Progenitor cell of endocrine pancreas (in vitro differentiated cells): ENCODE results near the gene STK17B. TPM values are rescaled to one million over a fixed set of nuclear protein-coding genes. Genes with fewer than 3 reads are reported as not detected.

Source experiments
- DNase-seq: peaks from one replicate; pipeline ENCODE4 v3.0.0; 2021; ENCODE audit warnings: low spot score; ENCODE audit not compliant: unreplicated experiment
- H3K27ac Mint-ChIP-seq: 2 replicates; pipeline ENCODE4 v1.8.0; 2021; ENCODE audit warnings: mild to moderate bottlenecking, moderate library complexity, mixed read lengths
- H3K27me3 Mint-ChIP-seq: 2 replicates; pipeline ENCODE4 v1.8.0; 2021; ENCODE audit warnings: mixed read lengths
- H3K36me3 Mint-ChIP-seq: 2 replicates; pipeline ENCODE4 v1.8.0; 2022; ENCODE audit warnings: mixed read lengths; ENCODE audit not compliant: insufficient read depth
- H3K4me1 Mint-ChIP-seq: 2 replicates; pipeline ENCODE4 v1.8.0; 2021; ENCODE audit warnings: low read depth, mixed read lengths
- H3K4me3 Mint-ChIP-seq: 2 replicates; pipeline ENCODE4 v1.8.0; 2021; ENCODE audit warnings: low read depth, mild to moderate bottlenecking, moderate library complexity, mixed read lengths
- H3K9me3 Mint-ChIP-seq: 2 replicates; pipeline ENCODE4 v1.8.0; 2021; ENCODE audit warnings: low read depth, mixed read lengths
- CTCF ChIP-seq: fragments of 200-600 bp; sonication (generic); IDR thresholded peaks from one replicate; pipeline ENCODE4 v1.5.0; 2021; ENCODE audit warnings: antibody characterized with exemption, mild to moderate bottlenecking; ENCODE audit not compliant: unreplicated experiment
- total RNA-seq: library from RNA; stranded (reverse); gene quantifications from 2 replicates; pipeline ENCODE4 v1.2.1, GENCODE V29; 2021

Gene STK17B
- total RNA-seq, 1 donor from 2014 or later, result 3.4 TPM

- Mint-ChIP-seq H3K27me3 (no peaks in the 10 kb centered on the region), H3K36me3 (peaks cover 18% of the 10 kb centered on the region), H3K27ac (no peak overlapping the region), H3K4me3 (no peak overlapping the region), H3K9me3 (peaks cover 53% of the 10 kb centered on the region), H3K4me1 (no peaks in the 10 kb centered on the region)
- no peak for TF ChIP-seq CTCF
- DNase-seq, result no peak
These were observed 41.1 kb downstream of the STK17B start for GRCh38 chr2:196130039-196130825.

- H3K27me3 Mint-ChIP-seq, result no peaks in the 10 kb centered on the region
- peaks cover 47% of the 10 kb centered on the region for H3K9me3 Mint-ChIP-seq
- H3K4me3 Mint-ChIP-seq, result no peak overlapping the region
- DNase-seq, result no peak
- TF ChIP-seq CTCF, result no peak
- H3K36me3 Mint-ChIP-seq, result peaks cover 15% of the 10 kb centered on the region
- H3K27ac Mint-ChIP-seq, result no peak overlapping the region
- H3K4me1 Mint-ChIP-seq, result peaks cover 4% of the 10 kb centered on the region
These were observed 42.6 kb downstream of the STK17B start for GRCh38 chr2:196128749-196129148.

GRCh38 chr2:196125596-196125995 is 45.8 kb downstream of the STK17B start:
- TF ChIP-seq CTCF, result no peak
- DNase-seq, result no peak
- Mint-ChIP-seq H3K27ac (no peak overlapping the region), H3K9me3 (peaks cover 24% of the 10 kb centered on the region), H3K4me1 (peaks cover 4% of the 10 kb centered on the region), H3K4me3 (no peak overlapping the region), H3K36me3 (peaks cover 2% of the 10 kb centered on the region), H3K27me3 (no peaks in the 10 kb centered on the region)

- peaks cover 10% of the 10 kb centered on the region for H3K9me3 Mint-ChIP-seq
- H3K36me3 Mint-ChIP-seq, result no peaks in the 10 kb centered on the region
- TF ChIP-seq CTCF, result no peak
- H3K4me1 Mint-ChIP-seq, result peaks cover 4% of the 10 kb centered on the region
- H3K27ac Mint-ChIP-seq, result peak overlapping the region; percentile 25
- no peak overlapping the region for H3K4me3 Mint-ChIP-seq
- H3K27me3 Mint-ChIP-seq, result no peaks in the 10 kb centered on the region
- no peak for DNase-seq
These were observed 47.6 kb downstream of the STK17B start for GRCh38 chr2:196123679-196124373.

GRCh38 chr2:196119926-196120325 is 51.5 kb downstream of the STK17B start:
- H3K27me3 Mint-ChIP-seq, result no peaks in the 10 kb centered on the region
- H3K27ac Mint-ChIP-seq, result no peak overlapping the region
- H3K9me3 Mint-ChIP-seq, result no peaks in the 10 kb centered on the region
- no peak for TF ChIP-seq CTCF
- no peak overlapping the region for H3K4me3 Mint-ChIP-seq
- H3K36me3 Mint-ChIP-seq, result no peaks in the 10 kb centered on the region
- H3K4me1 Mint-ChIP-seq, result peaks cover 4% of the 10 kb centered on the region
- DNase-seq, result no peak
